Activated B cell treated with CpG ODN at 0.5 μM for 24 hours (primary cell): Measurements from ENCODE around the gene WBP2NL. TPM values are rescaled to one million over a fixed set of nuclear protein-coding genes. Genes with fewer than 3 reads are reported as not detected.
"Not testable (repeated sequence)": the region's sequence is repeated elsewhere in the genome, so short reads cannot be mapped to it uniquely, and the experiment has no call there.

Experiments used
- ATAC-seq: fragments of 200-7000 bp; cut with Tn5 transposase; one replicate; pipeline ENCODE4 v1.10.0; 2021; ENCODE audit warnings: low read depth, mild to moderate bottlenecking, moderate library complexity
- CTCF ChIA-PET: fragments of 350-600 bp; sonication (Branson Sonifier 250); formaldehyde crosslinking; loops from one replicate; lab custom pipeline; 2021; ENCODE audit warnings: antibody characterized with exemption; lab: Charles Lee
- POLR2A ChIA-PET: fragments of 350-600 bp; sonication (Branson Sonifier 250); formaldehyde crosslinking; loops from one replicate; lab custom pipeline; 2021; ENCODE audit warnings: antibody characterized with exemption; lab: Charles Lee
- DNase-seq: peaks from one replicate; pipeline ENCODE4 v3.0.0; 2022
- H3K27ac Mint-ChIP-seq: one replicate; pipeline ENCODE4 v1.8.0; 2020; ENCODE audit warnings: mixed read lengths
- H3K27me3 Mint-ChIP-seq: one replicate; pipeline ENCODE4 v1.8.0; 2021; ENCODE audit warnings: mixed read lengths
- H3K36me3 Mint-ChIP-seq: one replicate; pipeline ENCODE4 v1.8.0; 2021; ENCODE audit warnings: low read depth, mixed read lengths
- H3K4me1 Mint-ChIP-seq: one replicate; pipeline ENCODE4 v1.8.0; 2021; ENCODE audit warnings: mixed read lengths
- H3K4me3 Mint-ChIP-seq: one replicate; pipeline ENCODE4 v1.8.0; 2020; ENCODE audit warnings: mild to moderate bottlenecking, mixed read lengths
- H3K9me3 Mint-ChIP-seq: one replicate; pipeline ENCODE4 v1.8.0; 2020; ENCODE audit warnings: mixed read lengths
- intact Hi-C: fragments of 100-400 bp; cut with micrococcal nuclease; formaldehyde crosslinking; loops from one replicate; pipeline ENCODE4 v1.15.1; 2024
- total RNA-seq: library from RNA; stranded (reverse); gene quantifications from 2 replicates; pipeline ENCODE4 v1.2.3, GENCODE V29; 2022
- TF ChIP-seq, protein P1 (sequence below): fragments of 200-600 bp; IDR thresholded peaks from one replicate; pipeline ENCODE4 v1.8.0; 2022; ENCODE audit warnings: antibody characterized with exemption, mild to moderate bottlenecking

Gene WBP2NL
- total RNA-seq, 1 donor from 2014 or later = 7.8 TPM

DNA sequence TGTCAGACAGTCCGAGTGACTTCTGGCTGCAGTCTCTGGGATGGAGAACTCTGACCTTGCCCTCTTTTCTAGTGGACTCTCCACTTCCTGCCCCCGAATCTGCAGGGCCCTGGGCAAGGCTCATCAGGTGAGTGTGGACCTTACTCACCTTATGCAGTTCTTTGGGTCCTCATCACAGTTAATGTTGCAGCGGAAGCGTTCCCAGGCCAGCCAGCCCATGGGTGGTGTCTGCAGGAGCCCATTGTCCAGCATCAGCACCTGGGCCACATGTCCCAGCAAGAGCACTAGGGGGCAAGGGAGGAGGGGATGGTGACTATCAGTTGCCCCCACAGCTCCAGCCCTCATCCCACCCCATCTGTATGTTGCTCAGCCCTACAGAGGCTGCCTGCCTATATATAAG lies 69.7 kb downstream of the WBP2NL start:
- intact Hi-C loops = no loop called here
- Mint-ChIP-seq H3K36me3 (peaks cover 37% of the 10 kb centered on the region), H3K9me3 (no peaks in the 10 kb centered on the region), H3K27me3 (no peaks in the 10 kb centered on the region), H3K4me1 (peaks cover 25% of the 10 kb centered on the region), H3K4me3 (no peak overlapping the region), H3K27ac (no peak overlapping the region)
- TF ChIP-seq, protein P1, sequence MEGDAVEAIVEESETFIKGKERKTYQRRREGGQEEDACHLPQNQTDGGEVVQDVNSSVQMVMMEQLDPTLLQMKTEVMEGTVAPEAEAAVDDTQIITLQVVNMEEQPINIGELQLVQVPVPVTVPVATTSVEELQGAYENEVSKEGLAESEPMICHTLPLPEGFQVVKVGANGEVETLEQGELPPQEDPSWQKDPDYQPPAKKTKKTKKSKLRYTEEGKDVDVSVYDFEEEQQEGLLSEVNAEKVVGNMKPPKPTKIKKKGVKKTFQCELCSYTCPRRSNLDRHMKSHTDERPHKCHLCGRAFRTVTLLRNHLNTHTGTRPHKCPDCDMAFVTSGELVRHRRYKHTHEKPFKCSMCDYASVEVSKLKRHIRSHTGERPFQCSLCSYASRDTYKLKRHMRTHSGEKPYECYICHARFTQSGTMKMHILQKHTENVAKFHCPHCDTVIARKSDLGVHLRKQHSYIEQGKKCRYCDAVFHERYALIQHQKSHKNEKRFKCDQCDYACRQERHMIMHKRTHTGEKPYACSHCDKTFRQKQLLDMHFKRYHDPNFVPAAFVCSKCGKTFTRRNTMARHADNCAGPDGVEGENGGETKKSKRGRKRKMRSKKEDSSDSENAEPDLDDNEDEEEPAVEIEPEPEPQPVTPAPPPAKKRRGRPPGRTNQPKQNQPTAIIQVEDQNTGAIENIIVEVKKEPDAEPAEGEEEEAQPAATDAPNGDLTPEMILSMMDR = no peak
- CTCF ChIA-PET = no interaction called here
- POLR2A ChIA-PET = interaction anchor here (0.5 to 3.7 kb wide), 2 partner anchors 12 to 248 kb away, joined by 6 to 47 read pairs; partner anchors contain the start of gene SMDT1
- ATAC-seq (no peak), DNase-seq (no peak)

DNA sequence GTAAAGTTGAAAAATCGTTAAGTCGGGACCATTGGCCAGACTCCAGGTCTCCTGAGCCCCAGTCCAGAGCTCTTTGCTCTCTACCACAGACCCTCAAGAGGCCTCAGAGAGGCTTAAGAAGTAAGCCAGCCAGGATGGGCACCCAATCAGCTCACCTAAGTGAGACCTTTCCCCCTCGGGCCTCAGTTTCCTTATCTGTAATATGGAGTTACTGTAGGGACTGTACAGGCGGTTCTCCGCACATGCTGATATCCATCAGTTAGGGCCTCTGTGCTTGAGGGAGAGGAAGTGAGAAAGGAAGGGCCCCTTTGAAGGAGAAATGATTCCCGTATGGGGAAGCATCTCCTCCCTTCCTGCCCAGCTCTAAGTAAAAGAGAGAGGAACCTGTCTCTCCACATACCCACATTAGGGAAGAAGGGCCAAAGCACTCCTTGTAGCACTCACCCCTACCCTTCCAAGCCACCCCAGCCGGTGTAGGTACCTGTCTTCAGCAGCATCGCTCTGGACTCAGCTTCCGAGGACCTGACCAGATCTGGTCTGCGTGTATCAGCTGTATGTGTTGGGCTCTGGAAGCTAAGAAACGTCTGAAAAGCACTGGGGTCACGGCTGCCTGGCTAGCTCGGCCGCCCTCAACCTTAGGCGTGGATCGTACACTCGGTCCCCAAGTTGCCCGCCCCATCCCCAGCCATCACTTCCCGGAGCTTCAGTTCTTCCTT lies 71.4 kb downstream of the WBP2NL start:
- Mint-ChIP-seq H3K9me3 (no peaks in the 10 kb centered on the region), H3K27ac (peak overlapping the region; percentile 80), H3K36me3 (peaks cover 31% of the 10 kb centered on the region), H3K27me3 (no peaks in the 10 kb centered on the region), H3K4me3 (peak overlapping the region; percentile 89), H3K4me1 (peaks cover 30% of the 10 kb centered on the region)
- POLR2A ChIA-PET = interaction anchor here (0.5 to 3.7 kb wide), 16 partner anchors 10 to 689 kb away, joined by 3 to 47 read pairs (median 5); partner anchors contain the start of genes NDUFA6, SMDT1, SREBF2 and TNFRSF13C
- no peak for DNase-seq
- peak; percentile 7 for ATAC-seq
- intact Hi-C loops = loop anchor here (1.0 to 5.0 kb wide), 6 partner anchors 9 to 383 kb away; partner anchors contain the start of genes NDUFA6, SMDT1, SNU13 and WBP2NL
- CTCF ChIA-PET = interaction anchor here (0.7 to 1.7 kb wide), 3 partner anchors 16 to 37 kb away, joined by 3 to 6 read pairs (median 3); partner anchors contain the start of gene NDUFA6
- TF ChIP-seq, protein P1 = no peak

DNA sequence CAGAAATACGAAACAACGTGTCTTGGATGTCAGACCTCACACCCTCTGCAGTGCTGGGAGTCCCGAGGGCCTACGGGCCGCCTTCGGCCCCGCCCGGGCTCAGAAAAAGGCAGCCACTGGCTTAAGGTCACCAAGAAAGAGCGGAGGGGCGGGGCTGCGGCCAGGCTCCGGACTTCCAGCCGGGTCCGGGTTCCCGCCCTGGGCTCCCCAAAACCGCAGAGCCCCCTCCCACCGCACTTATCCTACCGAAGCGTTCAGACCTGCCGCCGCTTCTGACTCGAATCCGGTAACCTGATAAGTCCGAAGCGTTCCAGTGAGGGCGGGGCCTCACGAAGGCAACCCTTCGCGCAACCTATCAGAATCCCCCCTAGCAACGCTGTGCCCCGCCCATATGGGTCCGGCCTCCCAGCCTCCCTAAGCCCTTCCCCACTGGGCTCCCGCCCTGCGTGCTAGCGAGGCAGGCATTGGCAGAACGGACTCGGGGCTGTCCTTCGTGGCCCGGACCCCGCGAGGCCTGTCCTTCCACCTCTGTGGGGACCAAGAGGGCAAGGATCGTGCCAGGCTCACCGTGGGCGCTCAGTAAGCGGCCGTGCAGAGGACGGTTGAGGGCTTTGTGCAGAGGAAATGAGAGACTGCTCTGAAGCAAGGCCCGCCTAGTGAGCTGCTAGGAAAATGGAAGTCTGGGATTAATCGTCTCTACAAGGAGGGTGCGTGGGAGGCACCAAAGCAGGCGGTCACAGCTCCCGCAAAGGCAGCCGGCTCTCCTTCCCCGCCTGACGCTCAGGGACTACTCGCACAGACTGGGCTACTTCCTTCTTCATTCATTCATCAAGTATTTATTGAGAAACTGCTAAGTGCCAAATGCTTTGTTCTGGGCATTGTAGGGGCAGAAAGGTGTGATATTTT lies 72.2 kb downstream of the WBP2NL start, which contains the start of gene NAGA:
TSS of gene NAGA (minus strand) at position 296 of the 906 bp plus-strand sequence. CDS start 515 bp downstream, outside the sequence.
- Mint-ChIP-seq H3K9me3 (no peaks in the 10 kb centered on the region), H3K4me1 (peaks cover 32% of the 10 kb centered on the region), H3K36me3 (peaks cover 23% of the 10 kb centered on the region), H3K27ac (peak within 1 kb of the TSS; percentile 89), H3K27me3 (no peaks in the 10 kb centered on the region), H3K4me3 (peak within 1 kb of the TSS; percentile 89)
- peak; percentile 76 for DNase-seq
- ATAC-seq = peak; percentile 96
- ChIA-PET POLR2A (interaction anchor here (0.5 to 3.7 kb wide), 13 partner anchors 9 to 689 kb away, joined by 3 to 47 read pairs (median 5); partner anchors contain the start of genes NDUFA6, SMDT1, SREBF2 and TNFRSF13C), CTCF (interaction anchor here (0.7 to 1.7 kb wide), 2 partner anchors 20 to 36 kb away, joined by 3 to 6 read pairs; partner anchors contain the start of gene NDUFA6)
- intact Hi-C loops = loop anchor here (1.0 to 5.0 kb wide), 6 partner anchors 9 to 383 kb away; partner anchors contain the start of genes NDUFA6, SMDT1, SNU13 and WBP2NL
- TF ChIP-seq, protein P1 = no peak

DNA sequence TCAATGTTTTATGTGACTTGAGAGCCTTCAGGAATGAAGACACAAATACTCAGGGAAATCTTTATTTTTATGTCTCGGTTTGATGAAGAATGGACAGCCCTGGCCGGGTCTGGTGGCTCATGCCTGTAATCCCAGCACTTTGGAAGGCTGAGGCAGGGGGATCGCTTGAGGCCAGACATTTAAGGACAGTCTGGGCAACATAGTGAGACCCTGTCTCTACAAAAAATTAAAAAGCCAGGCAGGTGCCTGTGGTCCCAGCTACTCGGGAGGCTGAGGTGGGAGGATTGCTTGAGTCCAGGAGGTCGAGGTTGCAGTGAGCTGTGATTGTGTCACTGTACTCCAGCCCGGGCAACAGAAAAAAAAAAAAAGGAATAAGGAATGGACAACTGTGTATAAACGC lies 72.9 kb downstream of the WBP2NL start:
- POLR2A ChIA-PET = interaction anchor here (0.6 to 3.7 kb wide), 5 partner anchors 8 to 104 kb away, joined by 3 to 47 read pairs (median 20); partner anchors contain the start of genes NDUFA6, SMDT1 and WBP2NL
- Mint-ChIP-seq H3K4me3 (peak overlapping the region; percentile 89), H3K4me1 (peaks cover 32% of the 10 kb centered on the region), H3K36me3 (peaks cover 18% of the 10 kb centered on the region)
- intact Hi-C loops = loop anchor here (2.0 to 5.0 kb wide), 2 partner anchors 105 to 384 kb away; partner anchors contain the start of gene SNU13
- CTCF ChIA-PET, ATAC-seq, H3K9me3 Mint-ChIP-seq, DNase-seq, H3K27ac Mint-ChIP-seq, H3K27me3 Mint-ChIP-seq: not testable (repeated sequence)
